Astrocyte (in vitro differentiated cells and primary cell): ENCODE measurements around the gene CABP7. TPM values are rescaled to one million over a fixed set of nuclear protein-coding genes. Genes with fewer than 3 reads are reported as not detected.
A peak's percentile ranks its signal among the peaks of the same experiment; 100 is the strongest.

Source experiments
- DNase-seq: peaks from one replicate; pipeline ENCODE4 v3.0.0-alpha.2; 2010; ENCODE audit warnings: low read depth
- FAIRE-seq: peaks from 2 replicates; lab custom pipeline; 2011; peaks lifted over from hg19 to GRCh38; lab: Jason Lieb, UNC
- H2AFZ ChIP-seq: 2 replicates; pipeline ENCODE4 v1.6.0; 2012; ENCODE audit warnings: low read depth, low read length, inconsistent platforms
- H3K27ac ChIP-seq: 2 replicates; pipeline ENCODE4 v1.5.1; 2011; ENCODE audit warnings: low read depth, low read length, inconsistent platforms
- H3K27me3 ChIP-seq: 2 replicates; pipeline ENCODE4 v1.6.0; 2011; ENCODE audit warnings: low read length, inconsistent platforms; ENCODE audit not compliant: insufficient read depth
- H3K36me3 ChIP-seq: 2 replicates; pipeline ENCODE4 v1.5.1; 2011; ENCODE audit warnings: low read length, inconsistent platforms; ENCODE audit not compliant: insufficient read depth
- H3K4me1 ChIP-seq: 2 replicates; pipeline ENCODE4 v1.5.1; 2011; ENCODE audit warnings: low read length, inconsistent platforms; ENCODE audit not compliant: insufficient read depth
- H3K4me2 ChIP-seq: 2 replicates; pipeline ENCODE4 v1.6.0; 2012; ENCODE audit warnings: low read length, inconsistent platforms
- H3K4me3 ChIP-seq: 2 replicates; pipeline ENCODE4 v1.5.1; 2011; ENCODE audit warnings: low read depth, mild to moderate bottlenecking, low read length, inconsistent platforms; ENCODE audit not compliant: insufficient read depth
- H3K79me2 ChIP-seq: 2 replicates; pipeline ENCODE4 v1.6.0; 2012; ENCODE audit warnings: mild to moderate bottlenecking, low read length, inconsistent platforms; ENCODE audit not compliant: insufficient read depth
- H3K9ac ChIP-seq: 2 replicates; pipeline ENCODE4 v1.6.0; 2012; ENCODE audit warnings: mild to moderate bottlenecking, low read length, inconsistent platforms
- H3K9me3 ChIP-seq: 2 replicates; pipeline ENCODE4 v1.5.1; 2012; ENCODE audit warnings: low read depth, mild to moderate bottlenecking, low read length, inconsistent platforms; ENCODE audit not compliant: insufficient read depth
- H4K20me1 ChIP-seq: 2 replicates; pipeline ENCODE4 v1.6.0; 2012; ENCODE audit warnings: low read length, inconsistent platforms; ENCODE audit not compliant: insufficient read depth
- H3K27ac Mint-ChIP-seq: one replicate; pipeline ENCODE4 v1.8.0; 2021; ENCODE audit warnings: mild to moderate bottlenecking, mixed read lengths; ENCODE audit not compliant: unreplicated experiment
- H3K27me3 Mint-ChIP-seq: one replicate; pipeline ENCODE4 v1.8.0; 2021; ENCODE audit warnings: low read depth, mixed read lengths; ENCODE audit not compliant: unreplicated experiment
- H3K36me3 Mint-ChIP-seq: one replicate; pipeline ENCODE4 v1.8.0; 2021; ENCODE audit warnings: low read depth, mixed read lengths; ENCODE audit not compliant: unreplicated experiment
- H3K4me1 Mint-ChIP-seq: one replicate; pipeline ENCODE4 v1.8.0; 2021; ENCODE audit warnings: low read depth, mixed read lengths; ENCODE audit not compliant: unreplicated experiment
- H3K4me3 Mint-ChIP-seq: one replicate; pipeline ENCODE4 v1.8.0; 2021; ENCODE audit warnings: mild to moderate bottlenecking, moderate library complexity, mixed read lengths; ENCODE audit not compliant: unreplicated experiment
- H3K9me3 Mint-ChIP-seq: one replicate; pipeline ENCODE4 v1.8.0; 2021; ENCODE audit warnings: mild to moderate bottlenecking, mixed read lengths; ENCODE audit not compliant: unreplicated experiment
- EZH2 ChIP-seq: IDR thresholded peaks from 2 replicates; pipeline ENCODE4 v1.6.1; 2012; ENCODE audit warnings: mild to moderate bottlenecking, low read length, inconsistent platforms; ENCODE audit not compliant: insufficient read depth
- total RNA-seq: library from RNA; stranded (reverse); gene quantifications from 2 replicates; pipeline ENCODE4 v1.2.1, GENCODE V29; 2021
- TF ChIP-seq, protein P1 (sequence below): IDR thresholded peaks from 2 replicates; pipeline ENCODE4 v1.5.1; 2011; ENCODE audit warnings: low read depth, mild to moderate bottlenecking, inconsistent platforms, low read length, moderate library complexity; ENCODE audit not compliant: insufficient read depth

The CABP7 gene
- total RNA-seq, 1 donor from 2014 or later = not detected

DNA sequence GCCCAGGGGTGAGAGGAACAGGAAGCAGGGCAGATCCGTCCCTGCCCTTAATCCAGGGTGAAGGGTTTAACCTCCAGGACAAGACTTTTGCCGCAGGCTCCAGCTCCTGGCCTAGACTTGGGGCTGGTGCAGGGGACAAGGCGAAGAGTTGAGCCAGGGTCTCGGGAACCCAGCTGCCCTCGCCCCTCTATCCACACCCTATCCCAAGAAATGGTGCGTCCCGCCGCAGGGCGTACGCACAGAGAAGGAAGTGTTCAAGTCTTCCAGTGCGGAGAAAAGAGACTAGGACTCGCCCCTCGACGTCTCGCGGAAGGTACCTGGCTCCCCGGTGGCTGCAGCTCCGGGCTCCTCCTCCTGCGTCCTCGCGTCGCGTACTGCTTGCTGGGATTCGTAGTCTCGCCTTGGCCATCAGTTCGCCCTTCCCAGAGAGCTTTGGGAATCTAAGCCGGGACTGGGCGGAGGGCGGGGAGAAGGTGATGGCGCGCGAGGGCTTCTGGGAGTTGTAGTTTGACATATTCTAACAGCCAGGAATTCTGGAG lies 46.9 kb downstream of the CABP7 start, which contains the start of gene ZMAT5:
Gene ZMAT5, minus strand, starts transcription at position 376 of the 539 bp plus-strand sequence. CDS start 18,463 bp downstream, outside the sequence.
- no peaks in the 10 kb centered on the region for H3K27me3 Mint-ChIP-seq
- Histone ChIP-seq H3K27ac (peak within 1 kb of the TSS; percentile 96), H3K27me3 (no peaks in the 10 kb centered on the region), H4K20me1 (peaks cover 18% of the 10 kb centered on the region), H3K4me1 (peaks cover 17% of the 10 kb centered on the region), H3K36me3 (peaks cover 17% of the 10 kb centered on the region), H3K4me2 (peak within 1 kb of the TSS; percentile 95), H3K4me3 (peak within 1 kb of the TSS; percentile 97), H3K9ac (peak within 1 kb of the TSS; percentile 97), H2AFZ (peak within 1 kb of the TSS; percentile 100), H3K9me3 (no peaks in the 10 kb centered on the region), H3K79me2 (peaks cover 35% of the 10 kb centered on the region)
- no peaks in the 10 kb centered on the region for H3K9me3 Mint-ChIP-seq
- H3K36me3 Mint-ChIP-seq = peaks cover 3% of the 10 kb centered on the region
- peak; percentile 93 for DNase-seq
- no peak for FAIRE-seq
- TF ChIP-seq, protein P1, sequence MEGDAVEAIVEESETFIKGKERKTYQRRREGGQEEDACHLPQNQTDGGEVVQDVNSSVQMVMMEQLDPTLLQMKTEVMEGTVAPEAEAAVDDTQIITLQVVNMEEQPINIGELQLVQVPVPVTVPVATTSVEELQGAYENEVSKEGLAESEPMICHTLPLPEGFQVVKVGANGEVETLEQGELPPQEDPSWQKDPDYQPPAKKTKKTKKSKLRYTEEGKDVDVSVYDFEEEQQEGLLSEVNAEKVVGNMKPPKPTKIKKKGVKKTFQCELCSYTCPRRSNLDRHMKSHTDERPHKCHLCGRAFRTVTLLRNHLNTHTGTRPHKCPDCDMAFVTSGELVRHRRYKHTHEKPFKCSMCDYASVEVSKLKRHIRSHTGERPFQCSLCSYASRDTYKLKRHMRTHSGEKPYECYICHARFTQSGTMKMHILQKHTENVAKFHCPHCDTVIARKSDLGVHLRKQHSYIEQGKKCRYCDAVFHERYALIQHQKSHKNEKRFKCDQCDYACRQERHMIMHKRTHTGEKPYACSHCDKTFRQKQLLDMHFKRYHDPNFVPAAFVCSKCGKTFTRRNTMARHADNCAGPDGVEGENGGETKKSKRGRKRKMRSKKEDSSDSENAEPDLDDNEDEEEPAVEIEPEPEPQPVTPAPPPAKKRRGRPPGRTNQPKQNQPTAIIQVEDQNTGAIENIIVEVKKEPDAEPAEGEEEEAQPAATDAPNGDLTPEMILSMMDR = no peak
- no peak for TF ChIP-seq EZH2
- H3K4me3 Mint-ChIP-seq = peak within 1 kb of the TSS; percentile 99
- H3K4me1 Mint-ChIP-seq = peaks cover 11% of the 10 kb centered on the region
- peak within 1 kb of the TSS; percentile 99 for H3K27ac Mint-ChIP-seq

DNA sequence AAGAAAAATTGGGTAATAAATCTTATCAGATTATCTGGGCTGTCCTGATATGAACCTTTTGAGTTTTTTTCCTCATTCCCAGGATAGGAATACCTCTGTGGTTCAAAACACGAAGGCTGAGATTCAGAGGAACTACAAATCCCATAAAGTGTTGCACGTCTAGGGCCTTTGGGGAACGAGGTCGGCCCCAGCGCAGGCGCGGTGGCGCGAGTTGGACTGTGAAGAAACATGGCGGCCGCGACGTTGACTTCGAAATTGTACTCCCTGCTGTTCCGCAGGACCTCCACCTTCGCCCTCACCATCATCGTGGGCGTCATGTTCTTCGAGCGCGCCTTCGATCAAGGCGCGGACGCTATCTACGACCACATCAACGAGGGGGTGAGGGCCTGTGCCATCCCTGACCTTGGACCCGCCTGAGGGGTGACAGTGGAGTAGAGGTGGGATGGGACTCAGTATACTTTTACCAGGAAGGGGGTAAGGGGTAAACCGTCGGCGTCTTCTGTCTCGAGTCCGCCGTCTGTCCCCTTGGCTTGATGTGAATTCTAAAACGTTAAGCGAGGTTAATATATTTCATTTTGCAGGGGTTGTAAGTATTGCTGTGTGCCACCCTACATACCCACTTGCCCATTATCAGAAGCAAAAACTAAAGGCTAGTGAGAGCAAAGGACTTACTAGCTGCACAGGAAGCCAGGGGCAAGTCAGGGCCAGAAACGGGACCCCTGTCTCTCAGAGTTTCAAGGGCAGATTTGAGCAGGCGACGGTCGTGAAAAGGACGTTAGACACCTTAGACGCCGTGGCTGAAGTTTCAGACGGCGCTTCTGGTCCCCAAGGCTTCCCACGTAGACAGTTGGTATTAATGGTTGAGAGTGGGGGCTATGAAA lies 47.6 kb downstream of the CABP7 start, which contains the start of gene UQCR10:
Gene UQCR10, plus strand, starts transcription at position 199 of the 881 bp plus-strand sequence. Its CDS starts 30 bp downstream, at position 229.
- FAIRE-seq = no peak
- peaks cover 3% of the 10 kb centered on the region for H3K36me3 Mint-ChIP-seq
- peaks cover 35% of the 10 kb centered on the region for H3K79me2 ChIP-seq

More for the DNA sequence above, 47.6 kb downstream of the CABP7 start, which contains the start of gene UQCR10:
- peak; percentile 79 for DNase-seq
- H3K27ac ChIP-seq = peak within 1 kb of the TSS; percentile 96
- peak within 1 kb of the TSS; percentile 100 for H2AFZ ChIP-seq
- TF ChIP-seq, protein P1 = no peak
- no peak for TF ChIP-seq EZH2
- peaks cover 15% of the 10 kb centered on the region for H3K4me1 Mint-ChIP-seq
- H3K4me3 Mint-ChIP-seq = peak within 1 kb of the TSS; percentile 99
- H3K36me3 ChIP-seq = peaks cover 17% of the 10 kb centered on the region
- H3K9me3 ChIP-seq = no peaks in the 10 kb centered on the region
- peak within 1 kb of the TSS; percentile 99 for H3K27ac Mint-ChIP-seq
- peaks cover 18% of the 10 kb centered on the region for H4K20me1 ChIP-seq
- peak within 1 kb of the TSS; percentile 95 for H3K4me2 ChIP-seq
- H3K27me3 ChIP-seq = no peaks in the 10 kb centered on the region
- peak within 1 kb of the TSS; percentile 97 for H3K9ac ChIP-seq
- H3K27me3 Mint-ChIP-seq = no peaks in the 10 kb centered on the region
- H3K4me3 ChIP-seq = peak within 1 kb of the TSS; percentile 97
- H3K4me1 ChIP-seq = peaks cover 18% of the 10 kb centered on the region
- H3K9me3 Mint-ChIP-seq = no peaks in the 10 kb centered on the region
